IMR-90 (cell line): ENCODE results near the gene C1orf159. TPM values are rescaled to one million over a fixed set of nuclear protein-coding genes. Genes with fewer than 3 reads are reported as not detected.

Experiments used
- ATAC-seq: fragments of 200-7000 bp; cut with Tn5 transposase; 2 replicates; pipeline ENCODE4 v1.9.1; 2020; ENCODE audit warnings: low read depth, mild to moderate bottlenecking, moderate library complexity
- BruUV-seq: library from RNA; stranded (reverse); fragments of 400-500 nt; replicated peaks from 2 replicates; lab custom pipeline; 2021; lab: Mats Ljungman, UMichigan
- CTCF ChIA-PET: fragments of 300-600 bp; formaldehyde crosslinking; extraction: SDS; loops from one replicate; lab custom pipeline; 2021; ENCODE audit warnings: antibody characterized with exemption; lab: Yijun Ruan, JAX
- POLR2A ChIA-PET: fragments of 300-600 bp; sonication (Branson Sonifier 250); formaldehyde crosslinking; loops from one replicate; lab custom pipeline; 2022; ENCODE audit warnings: antibody characterized with exemption; ENCODE audit not compliant: unreplicated experiment; lab: Charles Lee
- DNase-seq: peaks from one replicate; pipeline ENCODE4 v3.0.0; 2013
- H2AFZ ChIP-seq: replicated peaks from 2 replicates; pipeline ENCODE3; 2013; ENCODE audit warnings: low read length, mild to moderate bottlenecking; ENCODE audit not compliant: poor library complexity
- H2AK5ac ChIP-seq: 2 replicates; pipeline ENCODE4 v1.6.1; 2013; ENCODE audit warnings: low read depth, low read length, inconsistent platforms
- H2AK9ac ChIP-seq: replicated peaks from 2 replicates; pipeline ENCODE3; 2013; ENCODE audit warnings: mild to moderate bottlenecking, low read depth, low read length, moderate library complexity; ENCODE audit not compliant: poor library complexity
- H2BK120ac ChIP-seq: 2 replicates; pipeline ENCODE4 v1.6.1; 2013; ENCODE audit warnings: low read depth, low read length, inconsistent platforms
- H2BK15ac ChIP-seq: 3 replicates; pipeline ENCODE4 v1.6.1; 2013; ENCODE audit warnings: low read depth, low read length, inconsistent platforms
- H2BK20ac ChIP-seq: 2 replicates; pipeline ENCODE4 v1.6.1; 2013; ENCODE audit warnings: low read depth, mild to moderate bottlenecking, inconsistent platforms, low read length, moderate library complexity
- H2BK5ac ChIP-seq: 2 replicates; pipeline ENCODE4 v1.6.1; 2013; ENCODE audit warnings: mild to moderate bottlenecking, low read depth, low read length, inconsistent platforms; ENCODE audit not compliant: poor library complexity, severe bottlenecking
- H3K14ac ChIP-seq: replicated peaks from 2 replicates; pipeline ENCODE4 v1.6.1; 2013; ENCODE audit warnings: low read depth, low read length, inconsistent platforms
- H3K18ac ChIP-seq: 2 replicates; pipeline ENCODE4 v1.6.1; 2013; ENCODE audit warnings: low read depth, low read length, control low read depth
- H3K23ac ChIP-seq: 2 replicates; pipeline ENCODE4 v1.6.1; 2013; ENCODE audit warnings: low read depth, low read length, inconsistent platforms
- H3K27ac ChIP-seq: 2 replicates; pipeline ENCODE4 v1.5.1; 2013; ENCODE audit warnings: mild to moderate bottlenecking, control low read depth, low read length; ENCODE audit not compliant: insufficient read depth
- H3K27me3 ChIP-seq: 2 replicates; pipeline ENCODE4 v1.6.1; 2013; ENCODE audit warnings: low read length; ENCODE audit not compliant: control insufficient read depth, insufficient read depth
- H3K36me3 ChIP-seq: 2 replicates; pipeline ENCODE4 v1.6.1; 2013; ENCODE audit warnings: low read length, mixed read lengths; ENCODE audit not compliant: control insufficient read depth, insufficient read depth
- H3K4ac ChIP-seq: 2 replicates; pipeline ENCODE4 v1.6.1; 2013; ENCODE audit warnings: low read depth, low read length, inconsistent platforms
- H3K4me1 ChIP-seq: 2 replicates; pipeline ENCODE4 v1.6.1; 2013; ENCODE audit warnings: low read length, mixed read lengths; ENCODE audit not compliant: control insufficient read depth, insufficient read depth
- H3K4me2 ChIP-seq: 2 replicates; pipeline ENCODE4 v1.6.1; 2013; ENCODE audit warnings: low read depth, mild to moderate bottlenecking, control low read depth, low read length, moderate library complexity
- H3K4me3 ChIP-seq: 2 replicates; pipeline ENCODE4 v1.5.1; 2013; ENCODE audit warnings: low read depth, mild to moderate bottlenecking, control low read depth, low read length, moderate library complexity; ENCODE audit not compliant: insufficient read depth
- H3K56ac ChIP-seq: 2 replicates; pipeline ENCODE4 v1.6.1; 2013; ENCODE audit warnings: low read length, inconsistent platforms; ENCODE audit not compliant: insufficient read depth; ENCODE audit errors: extremely low read depth
- H3K79me1 ChIP-seq, 2 experiments: 2 replicates each; pipeline ENCODE4 v1.6.1; 2013; ENCODE audit warnings: low read length in 2 of 2, inconsistent platforms in 1 of 2, low read depth in 1 of 2
- H3K9ac ChIP-seq: 2 replicates; pipeline ENCODE4 v1.6.1; 2013; ENCODE audit warnings: low read depth, low read length, control low read depth
- H3K9me1 ChIP-seq: 2 replicates; pipeline ENCODE4 v1.6.1; 2013; ENCODE audit warnings: low read length, inconsistent platforms; ENCODE audit not compliant: insufficient read depth
- H3K9me3 ChIP-seq: 2 replicates; pipeline ENCODE4 v1.6.1; 2013; ENCODE audit warnings: low read length; ENCODE audit not compliant: control insufficient read depth, insufficient read depth
- H4K20me1 ChIP-seq: 2 replicates; pipeline ENCODE4 v1.6.1; 2013; ENCODE audit warnings: low read length, inconsistent platforms; ENCODE audit not compliant: insufficient read depth
- H4K5ac ChIP-seq: 2 replicates; pipeline ENCODE4 v1.6.1; 2013; ENCODE audit warnings: mild to moderate bottlenecking, low read depth, low read length, control low read depth
- H4K8ac ChIP-seq, 2 experiments: 2 replicates each; pipeline ENCODE4 v1.6.1; 2013; ENCODE audit warnings: low read depth in 2 of 2, low read length in 2 of 2, control low read depth in 1 of 2, inconsistent platforms in 1 of 2
- H4K91ac ChIP-seq: 2 replicates; pipeline ENCODE4 v1.6.1; 2013; ENCODE audit warnings: low read depth, low read length, inconsistent platforms; ENCODE audit not compliant: insufficient read depth
- BHLHE40 ChIP-seq: fragments of 150-350 bp; IDR thresholded peaks from 2 replicates; pipeline ENCODE4 v1.6.1; 2016; ENCODE audit warnings: mild to moderate bottlenecking, low read depth, low read length
- CEBPB ChIP-seq: IDR thresholded peaks from 2 replicates; pipeline ENCODE4 v1.6.1; 2012; ENCODE audit warnings: low read depth, low read length, improper control_type of control experiment
- CHD1 ChIP-seq: IDR thresholded peaks from 2 replicates; pipeline ENCODE4 v1.6.1; 2012; ENCODE audit warnings: low read depth, low read length, improper control_type of control experiment
- FOS ChIP-seq: fragments of 150-350 bp; IDR thresholded peaks from 2 replicates; pipeline ENCODE4 v1.6.1; 2016; ENCODE audit warnings: low read depth, low read length
- MAFK ChIP-seq: IDR thresholded peaks from 2 replicates; pipeline ENCODE4 v1.6.1; 2012; ENCODE audit warnings: low read depth, low read length, improper control_type of control experiment
- MAZ ChIP-seq: IDR thresholded peaks from 2 replicates; pipeline ENCODE4 v1.6.1; 2012; ENCODE audit warnings: low read depth, mild to moderate bottlenecking, low read length, improper control_type of control experiment, moderate library complexity, borderline replicate concordance
- MXI1 ChIP-seq: IDR thresholded peaks from 2 replicates; pipeline ENCODE4 v1.6.1; 2012; ENCODE audit warnings: low read depth, mild to moderate bottlenecking, low read length, moderate library complexity, borderline replicate concordance
- NFE2L2 ChIP-seq: fragments of 150-350 bp; IDR thresholded peaks from 2 replicates; pipeline ENCODE4 v1.6.1; 2016; ENCODE audit warnings: low read depth, mild to moderate bottlenecking, low read length
- POLR2A ChIP-seq: IDR thresholded peaks from 2 replicates; pipeline ENCODE4 v1.6.1; 2012; ENCODE audit warnings: mild to moderate bottlenecking, low read depth, low read length
- RAD21 ChIP-seq: IDR thresholded peaks from 2 replicates; pipeline ENCODE4 v1.6.1; 2012; ENCODE audit warnings: low read length, improper control_type of control experiment
- RCOR1 ChIP-seq: IDR thresholded peaks from 2 replicates; pipeline ENCODE4 v1.6.1; 2012; ENCODE audit warnings: mild to moderate bottlenecking, low read length, improper control_type of control experiment; ENCODE audit not compliant: insufficient replicate concordance
- RFX5 ChIP-seq: IDR thresholded peaks from 2 replicates; pipeline ENCODE4 v1.8.0; 2012; ENCODE audit warnings: low read depth, mild to moderate bottlenecking, low read length, moderate library complexity
- WGBS, 2 experiments: methylation state at CpG; one replicate each; pipeline versions ENCODE4 v1.1.5 to v1.1.7; 2013; ENCODE audit warnings: missing lambda C conversion rate in 2 of 2; ENCODE audit not compliant: insufficient read length in 1 of 2; ENCODE audit errors: extremely low coverage in 2 of 2; 5-methylcytosine and 5-hydroxymethylcytosine counted together
- dilution Hi-C: fragments of 300-500 bp; cut with HindIII; formaldehyde crosslinking; loops from one replicate; pipeline ENCODE4 v1.14.3; 2018; ENCODE audit warnings: low sequenced_read_pairs; ENCODE audit not compliant: unreplicated experiment
- in situ Hi-C: fragments of 300-500 bp; cut with MboI; formaldehyde crosslinking; loops from 3 replicates; pipeline ENCODE4 v1.14.3; 2019; ENCODE audit warnings: low sequenced_read_pairs, inconsistent platforms, mixed read lengths
- intact Hi-C: fragments of 100-400 bp; cut with micrococcal nuclease; formaldehyde crosslinking; loops from 2 replicates; pipeline ENCODE4 v1.10.0; 2022
- polyA plus RNA-seq, 3 experiments: library from polyadenylated mRNA; depleted of rRNA; stranded (reverse); fragments of >200 nt; gene quantifications; 2 replicates each; pipeline ENCODE4 v1.2.3, GENCODE V29; 2012; ENCODE audit warnings: low replicate concordance in 1 of 3
- total RNA-seq: library from RNA; depleted of rRNA; stranded (reverse); fragments of >200 nt; gene quantifications from 2 replicates; pipeline ENCODE4 v1.2.3, GENCODE V29; 2012
- TF ChIP-seq, protein P1 (sequence below): fragments of 150-350 bp; IDR thresholded peaks from 2 replicates; pipeline ENCODE4 v1.6.1; 2017; ENCODE audit warnings: mild to moderate bottlenecking, antibody characterized with exemption, low read length, low read depth
- TF ChIP-seq, protein P2 (sequence below): fragments of 150-350 bp; IDR thresholded peaks from 2 replicates; pipeline ENCODE4 v1.6.1; 2016; ENCODE audit warnings: low read depth, mild to moderate bottlenecking, low read length, moderate library complexity, borderline replicate concordance

Gene C1orf159
- total and polyA plus RNA-seq, 2 of the 4 experiments (the other 2 are of a cell fraction) = 2.9 to 12.6 TPM

DNA sequence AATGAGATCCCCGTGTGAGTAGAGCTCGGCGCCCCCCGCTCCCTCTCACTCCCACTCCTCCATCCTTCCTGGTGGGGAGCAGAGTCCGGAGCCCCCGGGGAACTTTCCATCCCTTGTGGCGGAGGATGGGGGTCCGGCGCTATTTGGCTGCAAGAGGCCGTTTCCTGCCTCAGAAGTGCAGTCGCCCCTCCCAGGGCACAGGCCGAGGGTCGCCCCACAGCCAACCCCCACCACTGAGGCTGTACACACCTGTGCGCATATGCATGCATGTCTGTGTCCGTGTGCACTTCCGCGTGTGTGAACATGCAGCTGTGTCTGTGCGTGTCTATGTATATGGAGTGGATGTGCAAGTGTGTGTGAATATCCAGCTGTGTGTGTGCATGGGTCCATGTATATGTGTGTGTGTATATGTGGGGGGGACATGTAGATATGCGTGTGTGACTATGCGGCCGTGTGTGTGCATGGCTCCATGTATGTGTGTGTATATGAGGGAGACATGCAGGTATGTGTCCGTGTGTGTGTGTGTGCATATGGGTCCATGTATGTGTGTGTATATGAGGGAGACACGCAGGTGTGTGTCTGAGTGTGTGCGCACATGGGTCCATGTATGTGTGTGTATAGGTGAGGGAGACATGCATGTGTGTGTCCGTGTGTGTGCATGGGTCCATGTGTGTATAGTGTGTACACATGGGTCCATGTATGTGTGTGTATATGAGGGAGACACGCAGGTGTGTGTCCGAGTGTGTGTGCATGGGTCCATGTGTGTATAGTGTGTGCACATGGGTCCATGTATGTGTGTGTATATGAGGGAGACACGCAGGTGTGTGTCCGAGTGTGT is 63.7 kb downstream of the C1orf159 start (continued):
- no peak for TF ChIP-seq CEBPB

DNA sequence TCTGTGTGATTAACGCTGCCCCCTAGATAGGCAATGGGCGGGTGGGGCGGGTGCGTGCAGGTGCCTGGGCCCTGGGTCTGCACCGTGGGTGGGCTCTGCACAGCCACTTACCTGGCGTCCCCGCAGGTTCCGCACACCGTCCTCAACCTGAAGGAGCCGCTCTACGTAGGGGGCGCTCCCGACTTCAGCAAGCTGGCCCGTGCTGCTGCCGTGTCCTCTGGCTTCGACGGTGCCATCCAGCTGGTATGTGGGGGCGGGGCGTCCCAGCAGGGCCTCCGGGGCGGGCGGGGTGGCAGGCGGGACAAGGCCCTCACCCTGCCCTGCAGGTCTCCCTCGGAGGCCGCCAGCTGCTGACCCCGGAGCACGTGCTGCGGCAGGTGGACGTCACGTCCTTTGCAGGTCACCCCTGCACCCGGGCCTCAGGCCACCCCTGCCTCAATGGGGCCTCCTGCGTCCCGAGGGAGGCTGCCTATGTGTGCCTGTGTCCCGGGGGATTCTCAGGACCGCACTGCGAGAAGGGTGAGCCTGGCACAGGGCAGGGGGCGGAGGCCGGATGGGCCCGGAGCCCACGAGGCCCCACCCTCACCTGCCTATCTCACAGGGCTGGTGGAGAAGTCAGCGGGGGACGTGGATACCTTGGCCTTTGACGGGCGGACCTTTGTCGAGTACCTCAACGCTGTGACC is 64.6 kb downstream of the C1orf159 start:
- ATAC-seq (no peak), DNase-seq (no peak)
- BruUV-seq = no TSS peak
- no peak overlapping the region for H3K14ac ChIP-seq
- H4K5ac ChIP-seq = no peak overlapping the region
- peaks cover 2% of the 10 kb centered on the region for H4K20me1 ChIP-seq
- no peak overlapping the region for H3K4me2 ChIP-seq
- H3K36me3 ChIP-seq = peaks cover 69% of the 10 kb centered on the region
- ChIA-PET CTCF (no interaction called here), POLR2A (no interaction called here)
- no peak overlapping the region for H2BK15ac ChIP-seq
- H2BK120ac ChIP-seq = no peak overlapping the region
- H3K23ac ChIP-seq = no peak overlapping the region
- H3K9me3 ChIP-seq = no peaks in the 10 kb centered on the region
- no peak overlapping the region for H4K91ac ChIP-seq
- no peak overlapping the region for H2BK20ac ChIP-seq
- no peak overlapping the region for H3K18ac ChIP-seq
- H3K27me3 ChIP-seq = no peaks in the 10 kb centered on the region
- WGBS, 2 experiments = 89% methylated on average over 8 of the region's 46 CpGs; no CpG with 5 or more reads in 1 of the 2 experiments
- no peak overlapping the region for H4K8ac ChIP-seq
- no peak overlapping the region for H3K4ac ChIP-seq
- H3K27ac ChIP-seq = no peak overlapping the region
- intact Hi-C loops (no loop called here), dilution Hi-C loops (no loop called here), in situ Hi-C loops (no loop called here)
- no peaks in the 10 kb centered on the region for H3K4me1 ChIP-seq
- peaks cover 5 to 9% of the 10 kb centered on the region in 2 experiments; a peak in 2 of 4 replicates for H3K79me1 ChIP-seq
- H3K9me1 ChIP-seq = no peaks in the 10 kb centered on the region
- H2AFZ ChIP-seq = no peak overlapping the region
- no peak overlapping the region for H3K56ac ChIP-seq
- no peak overlapping the region for H2BK5ac ChIP-seq
- H2AK5ac ChIP-seq = no peak overlapping the region
- no peak overlapping the region for H2AK9ac ChIP-seq
- no peak overlapping the region for H3K9ac ChIP-seq
- no peak overlapping the region for H3K4me3 ChIP-seq
- TF ChIP-seq POLR2A (no peak), MXI1 (no peak), MAZ (no peak), RAD21 (no peak), RFX5 (no peak), BHLHE40 (no peak), CEBPB (no peak), CHD1 (no peak), NFE2L2 (no peak), FOS (no peak), RCOR1 (no peak), MAFK (no peak)
- TF ChIP-seq, protein P1, sequence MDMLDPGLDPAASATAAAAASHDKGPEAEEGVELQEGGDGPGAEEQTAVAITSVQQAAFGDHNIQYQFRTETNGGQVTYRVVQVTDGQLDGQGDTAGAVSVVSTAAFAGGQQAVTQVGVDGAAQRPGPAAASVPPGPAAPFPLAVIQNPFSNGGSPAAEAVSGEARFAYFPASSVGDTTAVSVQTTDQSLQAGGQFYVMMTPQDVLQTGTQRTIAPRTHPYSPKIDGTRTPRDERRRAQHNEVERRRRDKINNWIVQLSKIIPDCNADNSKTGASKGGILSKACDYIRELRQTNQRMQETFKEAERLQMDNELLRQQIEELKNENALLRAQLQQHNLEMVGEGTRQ = no peak
- TF ChIP-seq, protein P2, sequence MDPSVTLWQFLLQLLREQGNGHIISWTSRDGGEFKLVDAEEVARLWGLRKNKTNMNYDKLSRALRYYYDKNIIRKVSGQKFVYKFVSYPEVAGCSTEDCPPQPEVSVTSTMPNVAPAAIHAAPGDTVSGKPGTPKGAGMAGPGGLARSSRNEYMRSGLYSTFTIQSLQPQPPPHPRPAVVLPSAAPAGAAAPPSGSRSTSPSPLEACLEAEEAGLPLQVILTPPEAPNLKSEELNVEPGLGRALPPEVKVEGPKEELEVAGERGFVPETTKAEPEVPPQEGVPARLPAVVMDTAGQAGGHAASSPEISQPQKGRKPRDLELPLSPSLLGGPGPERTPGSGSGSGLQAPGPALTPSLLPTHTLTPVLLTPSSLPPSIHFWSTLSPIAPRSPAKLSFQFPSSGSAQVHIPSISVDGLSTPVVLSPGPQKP = no peak
